GM19455 (cell line): ENCODE measurements around the gene KRT6C.

ENCODE experiments used
- ATAC-seq: cut with Tn5 transposase; IDR thresholded peaks from one replicate; pipeline ENCODE4 v1.9.1; 2021; ENCODE audit not compliant: unreplicated experiment

KRT6C gene

GRCh38 chr12:52436000-52436827, 37.4 kb downstream of the KRT6C start:
- no peak for ATAC-seq

- no peak for ATAC-seq
Observed at GRCh38 chr12:52435659-52435999, 38.0 kb downstream of the KRT6C start.

- no peak for ATAC-seq
Observed at GRCh38 chr12:52434760-52435530, 38.7 kb downstream of the KRT6C start.

GRCh38 chr12:52434081-52434733, 39.4 kb downstream of the KRT6C start, which contains the start of gene KRT75:
Gene KRT75, minus strand, starts transcription at chr12:52434371. Its CDS starts 67 bp downstream, at chr12:52434304.
- no peak for ATAC-seq

- no peak for ATAC-seq
Observed at GRCh38 chr12:52433501-52434080, 40.0 kb downstream of the KRT6C start.

- ATAC-seq = no peak
Observed at GRCh38 chr12:52432559-52433207, 40.9 kb downstream of the KRT6C start.

GRCh38 chr12:52428121-52428520, 45.5 kb downstream of the KRT6C start:
- no peak for ATAC-seq

- ATAC-seq = no peak
Observed at GRCh38 chr12:52427083-52427482, 46.5 kb downstream of the KRT6C start.

- ATAC-seq = no peak
Observed at GRCh38 chr12:52426034-52426433, 47.6 kb downstream of the KRT6C start.

GRCh38 chr12:52425466-52425865, 48.1 kb downstream of the KRT6C start:
- no peak for ATAC-seq

- no peak for ATAC-seq
Observed at GRCh38 chr12:52423661-52424500, 49.7 kb downstream of the KRT6C start.

- no peak for ATAC-seq
Observed at GRCh38 chr12:52423035-52423434, 50.6 kb downstream of the KRT6C start.

GRCh38 chr12:52419656-52420055, 53.9 kb downstream of the KRT6C start:
- no peak for ATAC-seq

- no peak for ATAC-seq
Observed at GRCh38 chr12:52418576-52419110, 55.0 kb downstream of the KRT6C start.
